ENCODE measurements around the gene NUMBL. TPM values are rescaled to one million over a fixed set of nuclear protein-coding genes. Genes with fewer than 3 reads are reported as not detected.

NUMBL gene
- total and polyA plus RNA-seq, 2 of the 13 experiments (the other 11 are each of a cell fraction or from before 2014, with no cell fraction given): 0.49 to 2.3 TPM

- TF ChIP-seq, protein P1, sequence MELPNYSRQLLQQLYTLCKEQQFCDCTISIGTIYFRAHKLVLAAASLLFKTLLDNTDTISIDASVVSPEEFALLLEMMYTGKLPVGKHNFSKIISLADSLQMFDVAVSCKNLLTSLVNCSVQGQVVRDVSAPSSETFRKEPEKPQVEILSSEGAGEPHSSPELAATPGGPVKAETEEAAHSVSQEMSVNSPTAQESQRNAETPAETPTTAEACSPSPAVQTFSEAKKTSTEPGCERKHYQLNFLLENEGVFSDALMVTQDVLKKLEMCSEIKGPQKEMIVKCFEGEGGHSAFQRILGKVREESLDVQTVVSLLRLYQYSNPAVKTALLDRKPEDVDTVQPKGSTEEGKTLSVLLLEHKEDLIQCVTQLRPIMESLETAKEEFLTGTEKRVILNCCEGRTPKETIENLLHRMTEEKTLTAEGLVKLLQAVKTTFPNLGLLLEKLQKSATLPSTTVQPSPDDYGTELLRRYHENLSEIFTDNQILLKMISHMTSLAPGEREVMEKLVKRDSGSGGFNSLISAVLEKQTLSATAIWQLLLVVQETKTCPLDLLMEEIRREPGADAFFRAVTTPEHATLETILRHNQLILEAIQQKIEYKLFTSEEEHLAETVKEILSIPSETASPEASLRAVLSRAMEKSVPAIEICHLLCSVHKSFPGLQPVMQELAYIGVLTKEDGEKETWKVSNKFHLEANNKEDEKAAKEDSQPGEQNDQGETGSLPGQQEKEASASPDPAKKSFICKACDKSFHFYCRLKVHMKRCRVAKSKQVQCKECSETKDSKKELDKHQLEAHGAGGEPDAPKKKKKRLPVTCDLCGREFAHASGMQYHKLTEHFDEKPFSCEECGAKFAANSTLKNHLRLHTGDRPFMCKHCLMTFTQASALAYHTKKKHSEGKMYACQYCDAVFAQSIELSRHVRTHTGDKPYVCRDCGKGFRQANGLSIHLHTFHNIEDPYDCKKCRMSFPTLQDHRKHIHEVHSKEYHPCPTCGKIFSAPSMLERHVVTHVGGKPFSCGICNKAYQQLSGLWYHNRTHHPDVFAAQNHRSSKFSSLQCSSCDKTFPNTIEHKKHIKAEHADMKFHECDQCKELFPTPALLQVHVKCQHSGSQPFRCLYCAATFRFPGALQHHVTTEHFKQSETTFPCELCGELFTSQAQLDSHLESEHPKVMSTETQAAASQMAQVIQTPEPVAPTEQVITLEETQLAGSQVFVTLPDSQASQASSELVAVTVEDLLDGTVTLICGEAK (IDR thresholded peaks at IDR 0.05): no peak
- TF ChIP-seq, protein P1 (CRISPR knock-in tag; IDR thresholded peaks at IDR 0.05): no peak
- TF ChIP-seq ZFP36L2 (CRISPR knock-in tag; IDR thresholded peaks at IDR 0.05): no peak
- TF ChIP-seq ZSCAN31 (CRISPR knock-in tag; IDR thresholded peaks at IDR 0.05; ENCODE audit: low read depth): no peak
- no peak for TF ChIP-seq MIER3 (CRISPR knock-in tag; IDR thresholded peaks at IDR 0.05; ENCODE audit: borderline replicate concordance)
- TF ChIP-seq, protein P2, sequence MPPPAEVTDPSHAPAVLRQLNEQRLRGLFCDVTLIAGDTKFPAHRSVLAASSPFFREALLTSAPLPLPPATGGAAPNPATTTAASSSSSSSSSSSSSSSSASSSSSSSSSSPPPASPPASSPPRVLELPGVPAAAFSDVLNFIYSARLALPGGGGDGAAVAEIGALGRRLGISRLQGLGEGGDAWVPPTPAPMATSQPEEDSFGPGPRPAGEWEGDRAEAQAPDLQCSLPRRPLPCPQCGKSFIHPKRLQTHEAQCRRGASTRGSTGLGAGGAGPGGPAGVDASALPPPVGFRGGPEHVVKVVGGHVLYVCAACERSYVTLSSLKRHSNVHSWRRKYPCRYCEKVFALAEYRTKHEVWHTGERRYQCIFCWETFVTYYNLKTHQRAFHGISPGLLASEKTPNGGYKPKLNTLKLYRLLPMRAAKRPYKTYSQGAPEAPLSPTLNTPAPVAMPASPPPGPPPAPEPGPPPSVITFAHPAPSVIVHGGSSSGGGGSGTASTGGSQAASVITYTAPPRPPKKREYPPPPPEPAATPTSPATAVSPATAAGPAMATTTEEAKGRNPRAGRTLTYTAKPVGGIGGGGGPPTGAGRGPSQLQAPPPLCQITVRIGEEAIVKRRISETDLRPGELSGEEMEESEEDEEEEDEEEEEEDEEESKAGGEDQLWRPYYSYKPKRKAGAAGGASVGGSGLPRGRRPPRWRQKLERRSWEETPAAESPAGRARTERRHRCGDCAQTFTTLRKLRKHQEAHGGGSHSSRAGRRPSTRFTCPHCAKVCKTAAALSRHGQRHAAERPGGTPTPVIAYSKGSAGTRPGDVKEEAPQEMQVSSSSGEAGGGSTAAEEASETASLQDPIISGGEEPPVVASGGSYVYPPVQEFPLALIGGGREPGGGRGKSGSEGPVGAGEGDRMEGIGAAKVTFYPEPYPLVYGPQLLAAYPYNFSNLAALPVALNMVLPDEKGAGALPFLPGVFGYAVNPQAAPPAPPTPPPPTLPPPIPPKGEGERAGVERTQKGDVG (CRISPR knock-in tag; IDR thresholded peaks at IDR 0.05; ENCODE audit: borderline replicate concordance): no peak
- no peak for TF ChIP-seq KLF13 (CRISPR knock-in tag; IDR thresholded peaks at IDR 0.05)
- TF ChIP-seq HNF4A (CRISPR knock-in tag; IDR thresholded peaks at IDR 0.05): 0 out of 2 replicates have a peak, but pooled peaks have one; percentile 9
- no peak for TF ChIP-seq HNRNPL (IDR thresholded peaks at IDR 0.05; ENCODE audit: low read depth, low read length)
- 0 out of 2 replicates have a peak, but pooled peaks have one; percentile 12 for TF ChIP-seq MIER2 (CRISPR knock-in tag; IDR thresholded peaks at IDR 0.05)
- TF ChIP-seq CBX5 (CRISPR knock-in tag; IDR thresholded peaks at IDR 0.05; ENCODE audit: borderline replicate concordance): peak; percentile 50; the same call in 1 of the 2 replicates
- no peak for TF ChIP-seq MAFG (CRISPR knock-in tag; IDR thresholded peaks at IDR 0.05)
- TF ChIP-seq ZNF317 (CRISPR knock-in tag; IDR thresholded peaks at IDR 0.05): 0 out of 2 replicates have a peak, but pooled peaks have one; percentile 28
- no peak for TF ChIP-seq ZNF644 (CRISPR knock-in tag; IDR thresholded peaks at IDR 0.05; ENCODE audit: low read depth)
- TF ChIP-seq MIXL1 (CRISPR knock-in tag; IDR thresholded peaks at IDR 0.05): no peak
- no peak for TF ChIP-seq MYNN (CRISPR knock-in tag; IDR thresholded peaks at IDR 0.05; ENCODE audit: low read depth)
- no peak for TF ChIP-seq EED (CRISPR knock-in tag; IDR thresholded peaks at IDR 0.05)
- TF ChIP-seq KDM4B (CRISPR knock-in tag; IDR thresholded peaks at IDR 0.05): 0 out of 2 replicates have a peak, but pooled peaks have one; percentile 9
- TF ChIP-seq REPIN1 (CRISPR knock-in tag; IDR thresholded peaks at IDR 0.05; ENCODE audit: borderline replicate concordance, low read depth): no peak
These were observed 26.3 kb upstream of the NUMBL start, which contains the start of the genes COQ8B and ITPKC (continued) for GRCh38 chr19:40716482-40717324.

Measured in HepG2 (cell line).